ENCODE results near the gene EVC2.

- no peak for TF ChIP-seq MXI1 (conservative IDR thresholded peaks at IDR 0.05; ENCODE audit: poor library complexity, severe bottlenecking)
- no peak for TF ChIP-seq EP300 (conservative IDR thresholded peaks at IDR 0.05; ENCODE audit: poor library complexity, severe bottlenecking)
- TF ChIP-seq POLR2AphosphoS5 (IDR thresholded peaks at IDR 0.05): no peak
- TF ChIP-seq CTCF (IDR thresholded peaks at IDR 0.05; ENCODE audit: poor library complexity, severe bottlenecking): no peak
- TF ChIP-seq EZH2 (IDR thresholded peaks at IDR 0.05; ENCODE audit: borderline replicate concordance, insufficient read depth, low read length, poor library complexity, severe bottlenecking): no peak
Measured at GRCh38 chr4:5660185-5660584, 48.2 kb downstream of the EVC2 start.
